K562 (cell line): ENCODE results near the gene RPS6KA2. TPM values are rescaled to one million over a fixed set of nuclear protein-coding genes. Genes with fewer than 3 reads are reported as not detected.

Experiments used
- ATAC-seq: fragments of 200-7000 bp; cut with Tn5 transposase; 3 replicates; pipeline ENCODE4 v1.9.1; 2020; ENCODE audit warnings: moderate library complexity
- BruUV-seq: library from RNA; stranded (reverse); fragments of 400-500 nt; replicated peaks from 2 replicates; lab custom pipeline; 2021; lab: Mats Ljungman, UMichigan
- CTCF ChIA-PET: fragments of 300-600 bp; formaldehyde crosslinking; extraction: SDS; loops from one replicate; lab custom pipeline; 2021; ENCODE audit warnings: low intra/inter-chr PET ratio; lab: Yijun Ruan, JAX
- POLR2A ChIA-PET: fragments of 300-600, 350-650 bp; sonication (Branson Sonifier 250); formaldehyde crosslinking; extraction: SDS; loops from one replicate; lab custom pipeline; 2021; ENCODE audit warnings: antibody characterized with exemption, inconsistent platforms; lab: Yijun Ruan, JAX
- DNase-seq, 4 experiments: peaks; one replicate each; pipeline versions ENCODE4 v3.0.0 to v3.0.0-alpha.2; 2011 to 2018; ENCODE audit warnings: low spot score in 3 of 4, mixed read lengths in 3 of 4; ENCODE audit errors: extremely low read depth in 1 of 4
- FAIRE-seq: peaks from 2 replicates; lab custom pipeline; 2011; peaks lifted over from hg19 to GRCh38; lab: Jason Lieb, UNC
- H2AFZ ChIP-seq: 2 replicates; pipeline ENCODE4 v1.6.0; 2011; ENCODE audit warnings: low read depth, low read length, control low read depth, inconsistent platforms
- H3K27ac ChIP-seq: fragments of 200-600 bp; 3 replicates; pipeline ENCODE4 v1.8.0; 2011; ENCODE audit warnings: low read depth, mild to moderate bottlenecking, control low read depth, inconsistent platforms, low read length, moderate library complexity, mixed read lengths; ENCODE audit errors: extremely low read depth
- H3K27me3 ChIP-seq, 2 experiments: fragments of 300-600 bp in 1 of 2; 2 replicates in 1 of 2; 3 replicates in 1 of 2; pipeline versions ENCODE4 v1.6.0 to v1.8.0; 2011; ENCODE audit warnings: inconsistent platforms in 2 of 2, low read length in 2 of 2, mild to moderate bottlenecking in 1 of 2, mixed read lengths in 1 of 2, moderate library complexity in 1 of 2; ENCODE audit not compliant: control insufficient read depth in 2 of 2, insufficient read depth in 2 of 2
- H3K36me3 ChIP-seq: fragments of 300-600 bp; 3 replicates; pipeline ENCODE4 v1.8.0; 2011; ENCODE audit warnings: mild to moderate bottlenecking, low read length, inconsistent platforms; ENCODE audit not compliant: control insufficient read depth, insufficient read depth
- H3K4me1 ChIP-seq, 2 experiments: fragments of 200-600 bp in 1 of 2; replicated peaks in 1 of 2; 2 replicates in 1 of 2; 3 replicates in 1 of 2; pipeline versions ENCODE4 v1.5.1 to v1.8.0; 2011; ENCODE audit warnings: inconsistent platforms in 2 of 2, low read length in 2 of 2, mild to moderate bottlenecking in 1 of 2, mixed read lengths in 1 of 2, moderate library complexity in 1 of 2; ENCODE audit not compliant: control insufficient read depth in 2 of 2, insufficient read depth in 2 of 2
- H3K4me2 ChIP-seq: 2 replicates; pipeline ENCODE4 v1.6.1; 2011; ENCODE audit warnings: low read length, control low read depth, inconsistent platforms, mixed read lengths; ENCODE audit not compliant: insufficient read depth
- H3K4me3 ChIP-seq: fragments of 200-600 bp; sonication (generic), shearing (Covaris generic); 2 replicates; pipeline ENCODE4 v1.5.1; 2016; ENCODE audit warnings: control low read depth, inconsistent platforms
- H3K79me2 ChIP-seq: fragments of 200-600 bp; 3 replicates; pipeline ENCODE4 v1.8.0; 2011; ENCODE audit warnings: low read length, inconsistent platforms; ENCODE audit not compliant: control insufficient read depth, insufficient read depth
- H3K9ac ChIP-seq, 2 experiments: 2 replicates each; pipeline versions ENCODE4 v1.6.0 to v1.6.1; 2011; ENCODE audit warnings: low read depth in 2 of 2, low read length in 2 of 2, control low read depth in 1 of 2, inconsistent platforms in 1 of 2, mild to moderate bottlenecking in 1 of 2, mixed read lengths in 1 of 2; ENCODE audit not compliant: insufficient read depth in 1 of 2
- H3K9me1 ChIP-seq: one replicate; pipeline ENCODE4 v1.6.0; 2011; ENCODE audit warnings: inconsistent platforms, mild to moderate bottlenecking, low read length, moderate library complexity; ENCODE audit not compliant: control insufficient read depth, insufficient read depth
- H3K9me3 ChIP-seq: replicated peaks from 2 replicates; pipeline ENCODE4 v1.5.1; 2011; ENCODE audit warnings: low read depth, low read length, inconsistent platforms; ENCODE audit not compliant: control insufficient read depth, insufficient read depth
- H4K20me1 ChIP-seq: replicated peaks from 2 replicates; pipeline ENCODE4 v1.6.1; 2011; ENCODE audit warnings: low read length, inconsistent platforms, mixed read lengths; ENCODE audit not compliant: control insufficient read depth, insufficient read depth
- CBFB ChIP-seq: sonication (generic); formaldehyde crosslinking; IDR thresholded peaks from 2 replicates; pipeline ENCODE4 v1.4.0; 2020; ENCODE audit warnings: mild to moderate bottlenecking, missing genetic modification reagents
- CHD4 ChIP-seq: fragments of 200-600 bp; sonication (generic); IDR thresholded peaks from 3 replicates; pipeline ENCODE4 v1.6.1; 2012; ENCODE audit warnings: low read depth, mild to moderate bottlenecking, mixed read lengths, low read length, inconsistent platforms; ENCODE audit not compliant: insufficient read depth, insufficient replicate concordance, poor library complexity, severe bottlenecking
- E4F1 ChIP-seq: fragments of 250-450 bp; sonication (Bioruptor Pico); IDR thresholded peaks from 2 replicates; pipeline ENCODE4 v1.5.0; 2021; ENCODE audit warnings: mild to moderate bottlenecking, borderline replicate concordance
- EZH2 ChIP-seq: IDR thresholded peaks from 2 replicates; pipeline ENCODE4 v1.6.1; 2012; ENCODE audit warnings: low read depth, mild to moderate bottlenecking, inconsistent platforms, low read length, borderline replicate concordance
- U2AF1 ChIP-seq: fragments of 200-400 bp; formaldehyde crosslinking; optimal IDR thresholded peaks from 2 replicates; pipeline ENCODE3; 2017; ENCODE audit warnings: mild to moderate bottlenecking, low read depth, low read length, moderate library complexity
- ZNF354B ChIP-seq: fragments of 250-450 bp; sonication (Bioruptor Pico); IDR thresholded peaks from 2 replicates; pipeline ENCODE4 v1.4.0; 2020
- WGBS: fragments of 100-300 bp; shearing (Covaris generic); methylation state at CpG from one replicate; pipeline ENCODE4 v1.1.6; 2016; ENCODE audit warnings: low coverage, mixed read lengths; ENCODE audit not compliant: insufficient coverage; ENCODE audit errors: missing lambda C conversion rate; 5-methylcytosine and 5-hydroxymethylcytosine counted together
- in situ Hi-C: fragments of 300-500 bp; cut with MboI; formaldehyde crosslinking; loops from 4 replicates; pipeline ENCODE4 v1.15.0; 2018; ENCODE audit warnings: inconsistent platforms, mixed read lengths
- intact Hi-C: fragments of 100-400 bp; cut with micrococcal nuclease; formaldehyde crosslinking; loops from 2 replicates; pipeline ENCODE4 v1.14.2; 2022
- polyA plus RNA-seq, 8 experiments: library from polyadenylated mRNA; depleted of rRNA in 4 of 8; stranded (reverse) in 5 of 8; unstranded in 3 of 8; fragments of >200 nt; fragmentation: Nextera tagmentation in 2 of 8; fragmentation: Illumina TruSeq in 1 of 8; extraction: Ambion mirVana in 2 of 8; extraction: Trizol in 1 of 8; gene quantifications; 2 replicates each; pipeline versions ENCODE4 v1.2.1 to v1.2.3, GENCODE V29; 2011 to 2014; ENCODE audit warnings: inconsistent platforms in 1 of 8, missing spikeins in 1 of 8
- total RNA-seq, 7 experiments: library from RNA; depleted of rRNA in 6 of 7; stranded (reverse); fragments of >200 nt in 6 of 7; fragmentation: Illumina TruSeq in 2 of 7; extraction: Trizol in 2 of 7; gene quantifications; 2 replicates each; pipeline versions ENCODE4 v1.2.1 to v1.2.3, GENCODE V29; 2011 to 2021; ENCODE audit warnings: low replicate concordance in 1 of 7
- TF ChIP-seq, protein P1 (sequence below): sonication (generic); IDR thresholded peaks from 2 replicates; pipeline ENCODE4 v1.6.1; 2016

The RPS6KA2 gene
- total and polyA plus RNA-seq, 9 of the 15 experiments (the other 6 are each of a cell fraction or from before 2014, with no cell fraction given): 0.29 to 1.00 (median 0.53) TPM

- TF ChIP-seq E4F1 (CRISPR knock-in tag) (no peak), EZH2 (no peak)
Measured at GRCh38 chr6:166493427-166494100, 133.5 kb downstream of the RPS6KA2 start (continued).

GRCh38 chr6:166492092-166492741 lies 134.8 kb downstream of the RPS6KA2 start:
- Histone ChIP-seq H3K27me3 (peaks cover 59 to 72% of the 10 kb centered on the region in 2 experiments), H4K20me1 (peaks cover 7% of the 10 kb centered on the region; the same call in 1 of the 2 replicates), H3K36me3 (no peaks in the 10 kb centered on the region), H3K4me3 (no peak overlapping the region), H3K4me1 (peaks cover 0 to 4% of the 10 kb centered on the region in 2 experiments; a peak in 1 of 5 replicates), H3K9me3 (no peaks in the 10 kb centered on the region), H3K9me1 (no peaks in the 10 kb centered on the region), H3K4me2 (no peak overlapping the region), H2AFZ (no peak overlapping the region), H3K27ac (no peak overlapping the region), H3K9ac (no peak overlapping the region), H3K79me2 (no peaks in the 10 kb centered on the region)
- in situ Hi-C loops (no loop called here), intact Hi-C loops (no loop called here)
- FAIRE-seq (no peak), DNase-seq (no peak), ATAC-seq (no peak)
- 2% methylated on average over 5 of the region's 5 CpGs for WGBS
- ChIA-PET CTCF (no interaction called here), POLR2A (interaction anchor here (0.7 to 1.6 kb wide), 2 partner anchors 22 to 28 kb away, joined by 3 to 5 read pairs; no protein-coding TSS in a partner anchor)
- no TSS peak for BruUV-seq
- no peak for TF ChIP-seq U2AF1
- TF ChIP-seq, protein P1, sequence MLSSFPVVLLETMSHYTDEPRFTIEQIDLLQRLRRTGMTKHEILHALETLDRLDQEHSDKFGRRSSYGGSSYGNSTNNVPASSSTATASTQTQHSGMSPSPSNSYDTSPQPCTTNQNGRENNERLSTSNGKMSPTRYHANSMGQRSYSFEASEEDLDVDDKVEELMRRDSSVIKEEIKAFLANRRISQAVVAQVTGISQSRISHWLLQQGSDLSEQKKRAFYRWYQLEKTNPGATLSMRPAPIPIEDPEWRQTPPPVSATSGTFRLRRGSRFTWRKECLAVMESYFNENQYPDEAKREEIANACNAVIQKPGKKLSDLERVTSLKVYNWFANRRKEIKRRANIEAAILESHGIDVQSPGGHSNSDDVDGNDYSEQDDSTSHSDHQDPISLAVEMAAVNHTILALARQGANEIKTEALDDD: no peak
- TF ChIP-seq CHD4: no peak
- no peak for TF ChIP-seq CBFB (CRISPR knock-in tag)
- TF ChIP-seq ZNF354B (CRISPR knock-in tag): no peak
